ENCODE data around the gene ZNF536. TPM values are rescaled to one million over a fixed set of nuclear protein-coding genes. Genes with fewer than 3 reads are reported as not detected.

ZNF536 gene
- total RNA-seq, 1 experiment from 2014 or later = not detected

- no peaks in the 10 kb centered on the region for H3K4me1 ChIP-seq
- no peak overlapping the region for H3K4me3 ChIP-seq (ENCODE audit: low read depth, low read length)
- ChIA-PET POLR2A (no interaction called here), CTCF (no interaction called here)
- H3K4me3 Mint-ChIP-seq (ENCODE audit: unreplicated experiment) = no peak overlapping the region
- H3K27me3 Mint-ChIP-seq (ENCODE audit: insufficient read depth, unreplicated experiment) = no peaks in the 10 kb centered on the region
- H3K36me3 Mint-ChIP-seq (ENCODE audit: insufficient read depth, unreplicated experiment) = no peaks in the 10 kb centered on the region
- no peaks in the 10 kb centered on the region for H3K4me1 Mint-ChIP-seq (ENCODE audit: low read depth, unreplicated experiment)
- no peak overlapping the region for H3K27ac Mint-ChIP-seq (ENCODE audit: unreplicated experiment)
- H3K27me3 ChIP-seq (replicated peaks; ENCODE audit: control insufficient read depth, insufficient read depth, low read length) = no peaks in the 10 kb centered on the region
- no peaks in the 10 kb centered on the region for H3K9me3 Mint-ChIP-seq (ENCODE audit: unreplicated experiment)
- no peak for TF ChIP-seq CTCF (IDR thresholded peaks at IDR 0.05; ENCODE audit: insufficient read depth in 1 of 2, low read depth in 1 of 2, low read length in 1 of 2, severe bottlenecking in 1 of 2, unreplicated experiment in 1 of 2)
- no TSS peak for BruUV-seq (replicated peaks)
- H3K9me3 ChIP-seq = no peaks in the 10 kb centered on the region
- intact Hi-C loops (cut with micrococcal nuclease; ENCODE audit: unreplicated experiment) = no loop called here
- no peaks in the 10 kb centered on the region for H3K36me3 ChIP-seq (ENCODE audit: control insufficient read depth, insufficient read depth, low read length)
- no peak for DNase-seq
Measured at GRCh38 chr19:30355586-30355985, 16.6 kb upstream of the ZNF536 start.

GRCh38 chr19:30356951-30357579 is 15.1 kb upstream of the ZNF536 start:
- Mint-ChIP-seq H3K27ac (ENCODE audit: unreplicated experiment) (no peak overlapping the region), H3K9me3 (ENCODE audit: unreplicated experiment) (no peaks in the 10 kb centered on the region), H3K36me3 (ENCODE audit: insufficient read depth, unreplicated experiment) (no peaks in the 10 kb centered on the region), H3K4me3 (ENCODE audit: unreplicated experiment) (no peak overlapping the region), H3K27me3 (ENCODE audit: insufficient read depth, unreplicated experiment) (no peaks in the 10 kb centered on the region), H3K4me1 (ENCODE audit: low read depth, unreplicated experiment) (no peaks in the 10 kb centered on the region)
- Histone ChIP-seq H3K9me3 (no peaks in the 10 kb centered on the region), H3K36me3 (ENCODE audit: control insufficient read depth, insufficient read depth, low read length) (no peaks in the 10 kb centered on the region), H3K4me1 (no peaks in the 10 kb centered on the region), H3K4me3 (ENCODE audit: low read depth, low read length) (no peak overlapping the region), H3K27me3 (replicated peaks; ENCODE audit: control insufficient read depth, insufficient read depth, low read length) (no peaks in the 10 kb centered on the region)
- DNase-seq = no peak
- intact Hi-C loops (cut with micrococcal nuclease; ENCODE audit: unreplicated experiment) = no loop called here
- no TSS peak for BruUV-seq (replicated peaks)
- ChIA-PET POLR2A (no interaction called here), CTCF (no interaction called here)
- TF ChIP-seq CTCF (IDR thresholded peaks at IDR 0.05; ENCODE audit: insufficient read depth in 1 of 2, low read depth in 1 of 2, low read length in 1 of 2, severe bottlenecking in 1 of 2, unreplicated experiment in 1 of 2) = no peak

GRCh38 chr19:30357580-30357954 is 14.6 kb upstream of the ZNF536 start:
- Histone ChIP-seq H3K9me3 (no peaks in the 10 kb centered on the region), H3K4me1 (no peaks in the 10 kb centered on the region), H3K36me3 (ENCODE audit: control insufficient read depth, insufficient read depth, low read length) (no peaks in the 10 kb centered on the region), H3K4me3 (ENCODE audit: low read depth, low read length) (no peak overlapping the region), H3K27me3 (replicated peaks; ENCODE audit: control insufficient read depth, insufficient read depth, low read length) (no peaks in the 10 kb centered on the region)
- no peaks in the 10 kb centered on the region for H3K4me1 Mint-ChIP-seq (ENCODE audit: low read depth, unreplicated experiment)
- no peak overlapping the region for H3K4me3 Mint-ChIP-seq (ENCODE audit: unreplicated experiment)
- BruUV-seq (replicated peaks) = no TSS peak
- no peak for TF ChIP-seq CTCF (IDR thresholded peaks at IDR 0.05; ENCODE audit: insufficient read depth in 1 of 2, low read depth in 1 of 2, low read length in 1 of 2, severe bottlenecking in 1 of 2, unreplicated experiment in 1 of 2)
- intact Hi-C loops (cut with micrococcal nuclease; ENCODE audit: unreplicated experiment) = no loop called here
- no peaks in the 10 kb centered on the region for H3K27me3 Mint-ChIP-seq (ENCODE audit: insufficient read depth, unreplicated experiment)
- no peak overlapping the region for H3K27ac Mint-ChIP-seq (ENCODE audit: unreplicated experiment)
- H3K9me3 Mint-ChIP-seq (ENCODE audit: unreplicated experiment) = no peaks in the 10 kb centered on the region
- POLR2A ChIA-PET = no interaction called here
- no peaks in the 10 kb centered on the region for H3K36me3 Mint-ChIP-seq (ENCODE audit: insufficient read depth, unreplicated experiment)
- CTCF ChIA-PET = no interaction called here
- no peak for DNase-seq
